Pons (tissue), 1 donor: ENCODE results near the gene PIGH.

Experiments
- DNase-seq: peaks from one replicate; pipeline ENCODE4 v3.0.0-alpha.2; 2016; ENCODE audit warnings: low spot score

PIGH gene

DNA sequence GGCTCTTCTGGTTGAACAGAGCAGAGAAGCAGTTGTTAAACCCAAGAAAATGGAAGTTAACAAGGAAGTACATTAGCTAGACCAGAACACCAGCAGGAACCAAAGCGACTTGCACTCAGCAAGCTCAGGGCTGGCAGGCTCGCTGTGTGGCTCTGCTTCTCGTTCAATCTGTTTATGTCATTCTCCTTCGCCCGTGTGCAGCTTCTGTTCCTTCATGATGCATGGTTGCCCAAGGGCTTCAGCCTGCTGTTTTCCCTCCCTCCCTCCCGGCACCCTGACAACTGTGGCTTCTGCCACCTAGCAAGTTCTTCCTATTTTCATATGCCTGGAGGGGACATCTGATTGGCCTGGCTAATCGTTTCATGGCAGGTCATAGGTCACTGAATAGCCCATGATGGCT lies 25.3 kb downstream of the PIGH start:
- DNase-seq = no peak

DNA sequence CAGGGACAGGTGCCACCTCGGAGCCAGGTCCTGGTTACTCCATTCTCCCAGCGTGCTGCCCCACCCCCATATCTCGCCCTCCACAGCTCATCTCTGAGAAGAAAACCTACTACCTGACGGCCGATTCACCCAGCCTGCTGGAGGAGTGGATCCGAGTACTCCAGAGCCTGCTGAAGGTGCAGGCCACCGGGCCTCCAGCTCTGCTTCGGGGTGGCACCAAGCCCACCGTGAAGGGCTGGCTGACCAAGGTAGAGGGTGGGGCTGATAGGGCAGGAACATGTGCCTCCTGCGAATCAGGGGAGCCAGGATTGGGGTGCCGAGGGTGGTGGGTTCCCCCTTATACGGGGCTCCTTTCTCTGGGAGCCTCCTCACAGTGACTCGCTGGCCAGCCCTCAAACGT lies 25.9 kb downstream of the PIGH start:
- no peak for DNase-seq

DNA sequence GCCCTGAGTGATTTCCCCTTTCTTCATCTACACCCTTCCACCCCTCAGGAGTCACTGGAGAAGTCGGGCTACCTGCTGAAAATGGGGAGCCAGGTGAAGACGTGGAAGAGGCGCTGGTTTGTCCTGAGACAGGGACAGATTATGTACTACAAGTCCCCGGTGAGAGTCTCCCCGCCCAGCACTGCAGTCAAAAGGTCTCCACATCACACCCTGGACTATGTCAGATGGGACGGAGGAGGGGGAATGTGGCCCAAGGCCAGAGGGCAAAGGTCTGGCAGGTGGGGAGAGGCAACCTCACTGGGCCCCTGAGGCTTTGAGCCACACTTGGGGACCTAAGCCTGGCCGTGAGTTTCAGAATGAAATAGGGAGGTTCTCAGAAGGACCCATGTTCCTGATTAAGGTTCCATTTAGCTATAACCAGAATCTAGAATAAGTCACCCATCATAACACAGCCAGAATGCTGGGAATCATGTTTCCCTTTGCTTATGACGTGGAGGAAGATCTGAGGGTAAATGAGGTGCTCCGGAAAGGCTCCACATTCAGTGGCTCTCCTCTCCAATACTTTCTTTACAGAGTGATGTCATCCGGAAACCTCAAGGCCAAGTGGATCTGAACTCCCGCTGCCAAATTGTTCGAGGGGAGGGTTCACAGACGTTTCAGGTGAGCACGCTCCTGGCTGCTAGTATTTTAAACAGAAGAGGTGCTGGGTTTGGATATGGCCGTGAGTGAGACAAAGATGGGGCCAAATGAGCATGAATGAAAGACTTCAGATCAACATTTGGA lies 26.6 kb downstream of the PIGH start:
- no peak for DNase-seq

DNA sequence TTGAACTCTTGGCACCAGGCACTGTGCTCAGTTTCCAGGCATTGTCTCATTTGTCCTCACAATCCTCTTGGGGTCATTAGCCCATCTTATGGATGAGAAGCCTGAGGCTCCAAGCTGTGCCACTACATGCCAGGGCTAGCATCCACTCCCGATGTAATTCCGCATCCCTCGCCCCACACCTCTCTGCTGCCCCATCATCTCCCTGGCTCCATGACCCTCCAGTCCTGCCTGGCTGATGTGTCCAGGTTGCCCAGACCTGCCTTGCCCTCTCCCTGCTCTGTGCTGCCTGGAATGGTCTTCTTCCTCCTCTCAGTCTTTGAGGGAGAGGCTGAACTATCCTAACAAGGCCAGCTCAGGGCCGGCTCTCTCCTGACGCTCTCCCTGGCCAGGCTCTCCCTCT lies 27.5 kb downstream of the PIGH start:
- no peak for DNase-seq

DNA sequence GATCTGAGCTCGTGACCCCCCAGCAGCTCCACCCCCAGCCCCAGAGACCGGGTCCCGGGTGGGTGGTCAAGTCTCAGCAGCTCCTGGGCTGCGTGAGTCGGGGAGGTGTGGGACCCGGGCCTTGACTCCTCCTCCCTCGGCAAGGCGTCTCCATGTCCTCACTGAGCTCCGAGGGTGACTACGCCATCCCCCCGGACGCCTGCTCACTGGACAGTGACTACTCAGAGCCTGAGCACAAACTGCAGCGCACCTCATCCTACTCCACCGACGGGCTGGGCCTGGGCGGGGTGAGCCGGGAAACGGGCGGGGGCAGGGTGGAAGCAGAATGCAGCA lies 28.1 kb downstream of the PIGH start:
- no peak for DNase-seq

DNA sequence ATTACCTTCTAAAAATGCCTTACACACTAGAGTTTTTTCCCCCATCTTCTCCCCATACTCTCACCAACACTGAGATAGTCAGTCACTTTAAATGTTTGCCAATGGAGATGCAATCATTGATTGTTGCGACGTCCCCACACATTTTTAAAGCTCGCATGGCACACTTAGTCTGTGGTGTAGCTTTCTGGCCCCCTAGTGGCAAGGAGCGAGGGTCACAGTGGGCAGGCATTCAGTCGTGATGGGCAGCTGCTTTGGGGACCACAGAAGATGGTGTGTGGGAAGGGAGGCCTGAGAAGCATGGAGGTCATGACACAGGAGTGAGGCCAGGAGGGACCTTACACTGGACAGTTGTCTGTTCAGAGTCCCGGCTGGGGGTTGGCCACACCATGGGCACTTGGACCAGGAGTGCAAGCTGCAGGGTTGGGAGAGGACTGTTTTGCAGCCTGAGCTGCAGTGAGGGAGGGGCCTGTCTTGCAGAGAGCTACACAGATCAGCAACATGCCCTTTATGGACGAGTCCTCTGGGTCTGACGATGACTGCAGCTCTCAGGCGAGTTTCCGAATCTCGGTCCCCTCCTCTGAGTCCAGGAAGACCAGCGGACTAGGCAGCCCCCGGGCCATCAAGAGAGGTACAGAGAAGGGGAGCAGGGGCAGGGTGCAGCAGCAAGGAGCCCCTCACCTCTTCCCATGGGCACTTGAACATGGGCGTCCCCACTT lies 28.6 kb downstream of the PIGH start:
- DNase-seq = peak; percentile 76

DNA sequence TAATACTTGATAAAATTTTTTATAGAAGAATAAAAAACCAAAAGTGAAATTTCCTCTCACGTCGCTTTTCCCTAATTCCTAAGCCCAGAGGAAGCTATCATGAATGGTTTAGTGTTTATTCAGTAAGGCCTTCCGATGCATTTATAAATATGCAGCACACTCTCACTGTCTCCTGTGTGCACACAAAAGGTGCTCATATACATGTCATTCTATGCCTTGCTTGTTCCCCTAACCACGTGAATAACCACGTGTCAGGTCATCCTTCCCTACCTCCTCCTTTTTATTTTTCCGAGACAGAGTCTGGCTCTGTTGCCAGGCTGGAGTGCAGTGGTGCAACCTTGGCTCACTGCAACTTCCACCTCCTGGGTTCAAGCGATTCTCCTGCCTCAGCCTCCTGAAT lies 29.6 kb downstream of the PIGH start:
- peak; percentile 69 for DNase-seq

DNA sequence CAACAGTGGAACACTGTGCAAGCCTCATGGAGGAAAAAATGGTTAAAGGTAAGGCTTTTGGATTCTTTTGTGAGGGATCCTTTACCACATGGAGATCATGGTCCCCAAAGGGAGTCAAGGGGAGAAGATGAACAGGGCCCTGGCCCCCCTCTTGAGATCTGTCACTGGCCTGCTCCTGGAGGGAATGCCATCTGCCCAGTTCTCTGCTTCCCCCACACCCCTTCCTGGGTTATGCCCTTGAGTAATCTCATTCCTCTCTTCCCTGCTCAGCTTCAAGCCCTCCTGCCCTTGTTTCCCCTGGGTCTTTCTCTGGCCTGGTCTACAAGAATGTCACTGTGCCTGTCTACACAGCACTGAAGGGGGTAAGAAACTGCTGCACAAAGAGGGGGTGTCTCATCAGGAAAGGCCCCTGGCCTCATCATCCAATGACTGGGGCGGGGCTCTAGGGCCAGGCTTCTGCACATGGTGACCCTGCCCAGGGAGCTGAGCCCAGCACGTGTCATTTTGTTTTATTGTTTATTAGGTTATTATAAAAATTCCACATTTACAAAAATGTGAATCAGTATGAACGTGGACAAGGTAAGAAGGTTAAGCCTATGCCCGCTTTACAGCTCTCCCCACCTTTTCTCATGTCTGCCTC lies 30.3 kb downstream of the PIGH start:
- DNase-seq = no peak

DNA sequence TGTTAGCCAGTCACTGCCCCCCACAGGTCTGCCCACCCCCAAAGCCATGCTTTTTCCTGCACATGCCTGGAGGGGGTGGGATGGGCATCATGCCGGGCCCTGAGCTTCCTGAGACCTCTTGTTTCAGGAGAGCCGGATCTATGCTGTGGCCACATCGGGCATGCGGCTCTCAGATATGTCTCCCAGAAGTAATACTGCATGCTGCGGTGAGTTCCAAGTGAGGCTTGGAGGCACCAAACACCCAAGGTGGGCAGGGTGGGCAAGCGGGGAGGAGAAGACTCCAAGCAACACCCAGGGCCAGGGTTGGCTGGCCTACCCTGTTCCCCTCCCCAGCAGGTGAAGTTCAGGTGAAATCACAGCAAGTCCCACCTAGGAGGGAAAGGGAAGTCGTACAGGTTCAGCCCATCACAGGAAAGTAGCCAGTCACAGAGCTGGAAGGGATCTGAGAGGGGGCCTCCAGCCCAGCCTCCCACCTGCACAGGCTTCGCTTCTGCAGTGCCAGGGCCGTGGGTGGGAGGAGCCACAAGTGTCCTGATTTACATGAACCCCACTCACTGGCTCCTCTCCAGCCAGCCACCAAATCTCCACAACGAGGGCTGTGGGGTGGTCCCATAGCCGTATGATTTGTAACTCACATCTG lies 30.9 kb downstream of the PIGH start:
- DNase-seq = no peak

DNA sequence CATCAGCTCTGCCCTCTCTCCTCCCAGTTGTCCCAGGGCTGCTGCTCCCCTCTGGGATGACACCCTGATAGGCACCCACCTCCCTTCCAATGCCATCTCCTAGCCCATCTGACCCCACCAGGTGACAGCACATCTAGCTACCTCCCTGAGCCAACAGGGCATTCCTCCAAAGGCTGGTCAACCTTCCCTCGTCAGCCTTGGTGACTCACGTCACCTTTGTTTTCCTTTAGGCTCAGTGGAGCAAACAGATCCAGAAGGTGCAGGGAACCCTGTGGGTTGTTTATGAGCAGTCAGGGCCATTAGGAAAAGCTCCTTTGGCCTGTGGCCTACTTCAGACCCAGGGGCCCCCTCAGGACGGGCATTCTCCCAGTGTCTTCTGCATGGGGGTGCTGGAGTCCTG lies 32.4 kb downstream of the PIGH start:
- DNase-seq = no peak

DNA sequence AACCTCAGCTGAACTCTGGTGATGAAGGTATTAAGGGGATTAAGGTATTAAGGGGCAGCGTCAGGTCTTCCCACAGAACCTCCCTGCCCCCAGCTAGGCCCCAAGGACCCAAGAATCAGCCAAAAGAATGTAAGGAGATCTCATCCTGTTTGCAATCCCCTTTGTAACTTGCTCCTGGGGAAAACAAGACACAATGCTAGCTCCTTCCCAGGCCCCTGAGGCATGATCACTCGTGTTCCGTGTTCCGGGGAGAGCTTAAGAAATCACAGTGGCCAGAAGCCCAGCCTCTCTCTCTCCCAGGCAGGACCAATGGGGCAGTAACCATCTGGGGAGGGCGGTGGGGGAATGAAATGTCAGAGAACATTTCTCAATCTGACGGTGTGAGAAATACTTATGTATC lies 33.2 kb downstream of the PIGH start:
- DNase-seq = peak; percentile 70

DNA sequence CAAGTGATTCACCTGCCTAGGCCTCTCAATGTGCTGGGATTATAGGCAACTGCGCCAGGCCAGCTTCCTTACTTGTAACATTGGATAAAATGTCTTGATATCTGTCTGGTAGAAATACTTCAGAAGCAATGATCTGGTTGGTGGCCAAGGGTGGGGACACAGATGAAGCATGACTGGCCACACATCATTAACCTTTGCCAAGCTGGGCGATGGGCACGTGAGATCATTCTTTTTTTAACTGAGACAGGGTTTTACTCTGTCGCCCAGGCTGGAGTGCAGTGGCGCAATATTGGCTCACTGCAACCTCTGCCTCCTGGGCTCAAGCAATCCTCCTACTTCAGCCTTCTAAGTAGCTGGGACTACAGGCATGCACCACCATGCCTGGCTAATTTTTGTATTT lies 35.8 kb downstream of the PIGH start:
- no peak for DNase-seq

DNA sequence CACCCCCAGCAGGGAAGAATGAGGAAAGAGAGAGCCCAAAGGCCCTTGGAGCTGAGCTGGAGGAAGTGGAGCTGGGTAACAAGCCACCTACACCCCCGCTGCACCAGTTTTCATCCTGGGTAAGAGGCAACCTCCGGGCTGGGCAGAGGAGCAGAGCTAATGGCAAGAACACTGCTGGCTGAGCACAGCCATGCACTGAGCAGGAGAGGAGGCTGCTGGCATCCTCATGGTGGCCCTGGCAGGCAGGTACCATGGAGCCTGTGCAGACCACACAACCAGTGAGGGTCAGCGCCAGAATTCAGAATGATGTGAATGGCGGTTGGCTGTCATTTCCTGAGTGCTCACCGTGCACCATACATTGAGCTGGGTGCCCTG lies 37.3 kb downstream of the PIGH start:
- no peak for DNase-seq

DNA sequence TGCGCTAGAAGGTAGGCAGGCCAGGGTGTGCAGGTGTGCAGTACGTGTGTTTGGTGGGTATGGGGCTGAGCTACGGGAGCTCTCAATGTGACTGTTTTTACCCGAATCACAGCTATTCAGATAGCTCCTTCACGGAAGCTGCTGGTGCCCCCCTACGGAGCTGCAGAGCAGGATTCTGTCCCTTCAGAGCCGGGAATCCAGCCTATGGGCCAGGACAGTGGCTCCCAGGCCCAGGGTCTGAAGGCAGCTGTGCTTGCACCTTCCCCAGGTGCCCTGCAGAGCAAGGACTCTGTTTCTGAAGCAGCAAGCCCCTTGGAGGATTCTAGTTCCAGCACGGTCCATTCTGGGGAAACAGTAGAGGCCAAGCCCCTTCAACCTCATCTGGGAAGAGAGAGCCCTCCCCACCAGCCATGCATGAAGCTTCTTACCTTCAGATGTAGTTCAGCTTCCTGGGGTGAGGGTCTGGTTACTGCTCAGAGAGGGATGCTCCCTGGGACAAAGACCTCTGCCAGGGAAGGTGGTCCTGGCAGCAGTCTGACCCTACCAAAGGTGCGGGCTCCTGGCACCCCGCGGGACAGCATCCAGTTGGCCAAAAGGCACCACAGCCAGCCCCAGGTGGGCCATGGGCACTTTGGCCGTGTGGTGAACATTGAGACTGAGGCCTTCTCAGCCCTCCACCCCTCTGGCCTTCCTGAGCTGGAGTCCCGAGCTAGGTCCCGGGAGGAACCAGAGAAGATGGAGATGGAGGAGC lies 37.9 kb downstream of the PIGH start:
- DNase-seq = no peak

DNA sequence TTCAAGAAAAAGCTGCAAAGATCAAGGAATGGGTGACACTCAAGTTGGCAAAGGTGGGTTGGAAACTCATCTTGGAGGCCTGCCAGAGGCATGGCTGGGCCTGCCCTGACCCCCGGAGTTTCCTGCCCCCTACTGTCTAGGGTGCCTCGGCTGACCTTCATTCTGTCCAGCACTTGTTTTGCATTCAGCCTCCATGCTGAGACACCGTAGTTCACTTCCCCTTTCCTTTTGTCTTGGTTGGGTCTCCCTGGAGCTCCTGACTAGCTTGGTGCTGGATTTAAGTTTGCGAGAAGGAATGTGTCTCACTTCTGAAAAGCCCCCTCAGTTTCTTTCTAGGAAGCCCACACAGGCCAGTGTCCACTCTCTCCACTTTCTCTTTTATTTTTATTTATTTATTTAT lies 40.4 kb downstream of the PIGH start:
- DNase-seq = no peak

DNA sequence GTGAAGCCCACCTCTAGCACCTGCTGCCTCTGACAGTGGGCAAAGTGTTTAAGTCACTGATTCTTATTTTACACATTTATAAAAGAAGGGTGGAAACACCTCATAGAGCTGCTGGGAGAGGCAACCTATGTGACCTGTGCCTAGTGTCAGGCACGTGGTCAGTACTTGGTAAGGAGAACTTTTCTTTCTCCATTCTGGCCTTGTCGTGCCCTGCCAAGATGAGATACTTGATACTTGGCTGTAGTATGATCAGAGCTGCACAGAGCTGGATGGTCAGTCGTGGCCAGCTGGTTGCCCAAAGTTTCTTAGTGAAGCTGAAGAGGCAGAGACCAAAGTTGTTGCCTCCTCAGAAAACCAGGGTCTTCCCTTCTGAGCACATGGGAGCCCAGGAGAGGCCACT lies 42.4 kb downstream of the PIGH start:
- DNase-seq = no peak

DNA sequence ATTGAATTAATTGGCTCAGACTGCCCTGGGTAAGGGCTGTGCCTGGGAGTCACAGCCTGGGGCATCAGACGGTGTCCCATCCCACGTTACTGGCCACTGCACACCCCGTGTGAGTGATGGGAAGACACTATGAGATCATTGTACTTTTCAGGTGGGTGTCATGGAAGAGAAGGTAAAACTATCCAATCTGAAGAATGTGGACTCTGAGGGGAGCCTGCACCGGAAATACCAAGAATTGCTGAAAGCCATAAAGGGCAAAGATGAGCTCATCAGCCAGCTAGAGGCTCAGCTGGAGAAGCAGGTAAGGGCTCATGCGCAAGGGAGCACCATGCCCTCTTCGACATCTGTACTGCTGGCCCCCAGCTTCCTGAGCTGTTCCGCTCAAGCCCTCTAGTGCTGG lies 43.0 kb downstream of the PIGH start:
- DNase-seq = no peak

DNA sequence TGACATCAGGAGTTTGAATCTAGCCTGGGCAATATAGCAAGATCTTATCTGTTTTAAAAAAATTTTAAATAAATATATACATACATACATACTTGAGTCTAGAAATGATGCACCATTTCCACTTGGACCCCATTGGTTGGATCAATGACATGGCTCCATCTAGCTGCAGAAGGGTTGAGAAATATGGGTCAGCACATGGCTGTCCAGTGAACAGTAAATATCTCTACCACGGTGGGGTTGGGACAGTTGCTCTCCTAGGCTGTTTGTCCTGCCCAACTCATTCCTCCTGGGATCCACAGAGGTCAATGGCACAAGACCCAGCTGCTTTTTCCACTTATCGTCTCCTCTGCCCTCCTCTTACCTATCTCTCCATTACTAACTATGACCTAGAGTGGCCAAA lies 43.4 kb downstream of the PIGH start:
- no peak for DNase-seq

DNA sequence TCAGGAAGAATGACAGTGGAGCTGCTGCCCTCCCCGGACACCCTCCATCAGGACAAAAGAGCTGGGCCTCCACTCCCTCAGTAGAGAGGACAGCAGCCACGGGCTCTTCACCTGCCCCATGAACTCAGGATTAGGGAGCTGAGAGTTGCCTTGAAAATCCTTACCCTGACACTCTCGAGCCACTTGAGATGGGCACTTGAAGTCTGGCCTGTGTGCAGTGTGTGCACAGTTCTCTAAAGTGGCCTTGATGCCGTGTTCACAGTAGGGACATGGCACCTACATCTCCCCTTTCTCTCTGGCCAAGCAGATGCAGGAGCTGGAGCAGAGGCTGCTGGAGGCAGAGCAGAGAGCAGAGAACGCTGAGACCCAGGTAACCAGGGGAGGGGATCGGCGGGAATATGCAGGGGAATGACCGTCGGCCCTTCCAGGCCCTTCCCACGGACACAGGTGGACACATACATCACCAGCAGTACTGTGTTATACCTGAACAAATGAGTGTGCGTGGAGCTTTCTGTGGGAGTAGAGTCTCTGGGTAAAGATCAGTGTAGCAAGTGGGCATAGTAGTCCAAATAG lies 44.5 kb downstream of the PIGH start:
- no peak for DNase-seq

DNA sequence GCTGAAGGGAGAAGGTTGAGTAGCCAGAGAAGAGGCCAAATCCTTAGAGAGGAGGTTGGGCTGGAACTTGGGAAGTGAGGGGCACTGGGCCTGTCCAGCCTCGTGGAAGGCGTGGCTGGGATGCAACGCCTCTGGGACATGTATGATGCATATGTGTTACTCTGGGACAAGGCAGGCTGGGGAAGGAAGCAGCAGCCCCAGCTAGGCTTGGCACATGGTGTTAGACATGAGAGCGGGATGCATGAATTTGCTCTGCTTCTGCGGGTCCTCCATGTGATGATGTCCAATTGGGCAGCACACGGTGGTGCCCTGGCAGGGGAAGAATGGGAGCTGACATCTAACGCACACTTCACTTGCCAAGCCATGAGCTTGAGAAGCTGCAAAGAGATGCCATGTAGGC lies 45.7 kb downstream of the PIGH start:
- no peak for DNase-seq

DNA sequence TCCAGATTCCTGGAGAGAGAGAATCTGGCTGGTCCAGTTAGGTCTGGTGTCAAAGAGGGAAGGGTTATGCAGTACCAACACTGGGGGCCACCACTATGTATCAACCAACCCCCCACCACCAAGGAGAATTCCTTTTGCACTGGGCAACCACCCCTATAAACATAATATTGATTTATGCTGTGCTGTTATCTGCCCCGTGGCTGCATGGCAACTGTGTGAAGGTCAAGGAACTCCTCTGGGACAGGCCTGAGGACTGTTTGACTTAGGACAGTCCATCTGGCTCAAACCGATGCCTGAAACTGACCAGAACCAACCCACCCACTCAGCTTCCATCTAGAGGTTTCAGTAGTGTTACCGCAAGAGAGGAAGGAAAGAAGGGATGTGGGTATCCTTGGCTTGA lies 46.5 kb downstream of the PIGH start:
- DNase-seq = no peak

DNA sequence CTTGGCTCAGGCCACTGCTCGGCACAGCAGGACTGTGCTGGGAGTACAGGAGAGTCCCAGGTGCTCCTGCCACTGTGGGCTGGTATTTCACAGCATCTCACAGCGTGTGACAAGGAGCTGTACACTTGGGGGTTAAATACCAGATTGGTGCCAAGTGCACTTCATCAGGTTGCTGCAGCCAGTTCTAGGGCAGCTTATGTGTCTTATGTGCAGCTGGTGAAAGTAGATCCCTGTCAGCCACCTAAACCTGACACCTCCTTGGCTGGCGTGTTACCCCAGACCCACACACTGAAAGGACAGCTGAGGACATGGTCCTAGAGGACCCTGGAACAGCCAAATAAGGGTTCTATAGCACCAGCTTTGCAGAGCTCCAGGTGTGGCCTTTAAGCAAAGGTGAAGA lies 48.1 kb downstream of the PIGH start:
- no peak for DNase-seq
